CD4-positive, alpha-beta T cell treated with Interleukin-17A for 1 hour (primary cell): ENCODE measurements around the gene TLK1.
"Not testable (repeated sequence)": the region's sequence is repeated elsewhere in the genome, so short reads cannot be mapped to it uniquely, and the experiment has no call there.

Source experiments
- DNase-seq: peaks from one replicate; pipeline ENCODE4 v3.0.0-alpha.2; 2020

TLK1 gene

GRCh38 chr2:171080607-171081006 is 80.1 kb downstream of the TLK1 start:
- DNase-seq: no peak

- DNase-seq: not testable (repeated sequence)
Observed at GRCh38 chr2:171076422-171076821, 84.3 kb downstream of the TLK1 start.

- DNase-seq: no peak
Observed at GRCh38 chr2:171072164-171072563, 88.5 kb downstream of the TLK1 start.

GRCh38 chr2:171069286-171069956 is 91.3 kb downstream of the TLK1 start:
- DNase-seq: no peak

GRCh38 chr2:171066110-171066509 is 94.6 kb downstream of the TLK1 start:
- DNase-seq: no peak

- no peak for DNase-seq
Observed at GRCh38 chr2:171057575-171057974, 103.1 kb downstream of the TLK1 start.

- DNase-seq: no peak
Observed at GRCh38 chr2:171056307-171056706, 104.4 kb downstream of the TLK1 start.

GRCh38 chr2:171049691-171050090 is 111.0 kb downstream of the TLK1 start:
- DNase-seq: no peak

GRCh38 chr2:171046048-171046560 is 114.6 kb downstream of the TLK1 start:
- DNase-seq: no peak

- peak; percentile 3 for DNase-seq
Observed at GRCh38 chr2:171044416-171044815, 116.3 kb downstream of the TLK1 start.

GRCh38 chr2:171042253-171042969 is 118.3 kb downstream of the TLK1 start:
- peak; percentile 13 for DNase-seq

- no peak for DNase-seq
Observed at GRCh38 chr2:171036532-171036931, 124.2 kb downstream of the TLK1 start.

GRCh38 chr2:171034315-171034714 is 126.4 kb downstream of the TLK1 start:
- no peak for DNase-seq

- no peak for DNase-seq
Observed at GRCh38 chr2:171025214-171025613, 135.5 kb downstream of the TLK1 start.

GRCh38 chr2:171018522-171018921 is 142.2 kb downstream of the TLK1 start:
- no peak for DNase-seq

GRCh38 chr2:171016125-171016524 is 144.6 kb downstream of the TLK1 start:
- no peak for DNase-seq

GRCh38 chr2:171013851-171014250 is 146.8 kb downstream of the TLK1 start:
- no peak for DNase-seq

- no peak for DNase-seq
Observed at GRCh38 chr2:171009386-171009785, 151.3 kb downstream of the TLK1 start.

- DNase-seq: no peak
Observed at GRCh38 chr2:171008550-171009205, 152.0 kb downstream of the TLK1 start.

GRCh38 chr2:171004833-171005232 is 155.9 kb downstream of the TLK1 start:
- DNase-seq: no peak

- DNase-seq: no peak
Observed at GRCh38 chr2:171004363-171004762, 156.3 kb downstream of the TLK1 start.

- DNase-seq: no peak
Observed at GRCh38 chr2:170999654-171000053, 161.0 kb downstream of the TLK1 start.

GRCh38 chr2:170997893-170998597 is 162.6 kb downstream of the TLK1 start:
- no peak for DNase-seq
